ENCODE data around the gene CHURC1. TPM values are rescaled to one million over a fixed set of nuclear protein-coding genes. Genes with fewer than 3 reads are reported as not detected.

The CHURC1 gene
- total RNA-seq, 1 donor from 2014 or later, result 59.8 TPM

DNA sequence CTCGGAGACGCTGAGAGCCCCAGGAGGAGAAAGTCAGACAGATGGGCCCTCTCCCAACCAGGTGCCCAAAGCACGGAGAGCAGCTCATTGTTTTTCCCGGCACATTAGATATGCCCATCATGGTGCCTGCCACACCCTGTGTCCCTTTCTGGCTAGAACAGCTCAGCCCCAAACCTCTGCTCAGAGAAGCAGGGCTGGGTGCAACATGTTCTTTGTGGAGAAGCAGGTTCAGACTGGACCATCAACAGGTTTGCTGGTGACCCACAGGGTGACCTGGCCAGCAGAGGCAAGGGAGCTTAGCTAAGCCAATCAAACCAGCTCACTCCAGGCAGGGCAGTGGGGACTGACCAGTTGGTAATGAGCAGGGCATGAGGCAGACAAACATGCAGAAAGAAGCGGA lies 44.5 kb downstream of the CHURC1 start:
- Histone ChIP-seq H2AFZ (replicated peaks) (no peak overlapping the region), H3K36me3 (no peaks in the 10 kb centered on the region), H3F3A (ENCODE audit: low read depth) (no peaks in the 10 kb centered on the region), H3K9ac (no peak overlapping the region), H3K4me1 (peaks cover 10% of the 10 kb centered on the region), H3K4me3 (no peak overlapping the region), H3K9me3 (ENCODE audit: low read depth) (no peaks in the 10 kb centered on the region), H4K20me1 (ENCODE audit: low read depth) (peaks cover 7% of the 10 kb centered on the region), H3K79me2 (ENCODE audit: low read depth) (no peaks in the 10 kb centered on the region), H3K27me3 (no peaks in the 10 kb centered on the region), H3K4me2 (no peak overlapping the region), H3K27ac (no peak overlapping the region)
- TF ChIP-seq EZH2phosphoT487 (IDR thresholded peaks at IDR 0.05), result no peak
- peaks cover 2% of the 10 kb centered on the region for H3K36me3 Mint-ChIP-seq
- no peaks in the 10 kb centered on the region for H3K27me3 Mint-ChIP-seq (ENCODE audit: insufficient read depth, low read depth)
- H3K4me1 Mint-ChIP-seq, result no peaks in the 10 kb centered on the region
- no peak overlapping the region for H3K4me3 Mint-ChIP-seq
- H3K9me3 Mint-ChIP-seq, result no peaks in the 10 kb centered on the region
- no peak for DNase-seq (ENCODE audit: low spot score)
- H3K27ac Mint-ChIP-seq, result no peak overlapping the region

DNA sequence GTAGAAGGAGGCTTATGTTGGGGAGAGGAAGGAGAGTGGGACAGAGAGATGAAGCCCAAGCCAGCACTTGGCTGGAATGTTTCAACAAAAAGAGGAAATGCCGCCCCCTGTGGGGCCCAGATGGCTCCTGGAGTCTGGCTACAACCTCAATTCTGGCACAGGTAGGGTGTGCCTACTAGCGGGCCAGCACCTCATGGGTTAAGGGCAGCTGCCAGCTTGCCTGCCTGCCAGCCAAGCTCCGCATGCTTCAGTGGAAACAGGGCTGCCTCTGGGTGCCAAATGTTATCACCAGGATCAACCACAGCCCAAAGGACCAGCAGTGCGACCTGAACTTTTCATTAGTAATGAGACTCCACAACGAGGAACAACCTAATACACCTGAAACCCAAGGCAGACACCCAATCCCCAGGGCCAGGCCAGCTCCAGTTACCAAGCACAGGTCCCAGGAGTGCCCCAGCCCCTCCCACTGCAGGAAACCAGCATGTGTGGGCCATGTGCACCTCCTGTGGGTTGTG lies 46.6 kb downstream of the CHURC1 start:
- Histone ChIP-seq H3K27ac (no peak overlapping the region), H3K9me3 (ENCODE audit: low read depth) (no peaks in the 10 kb centered on the region), H3K79me2 (ENCODE audit: low read depth) (no peaks in the 10 kb centered on the region), H3K4me1 (peaks cover 10% of the 10 kb centered on the region), H3K4me3 (no peak overlapping the region), H4K20me1 (ENCODE audit: low read depth) (peaks cover 7% of the 10 kb centered on the region), H3K9ac (no peak overlapping the region), H3F3A (ENCODE audit: low read depth) (no peaks in the 10 kb centered on the region), H3K36me3 (no peaks in the 10 kb centered on the region), H3K27me3 (no peaks in the 10 kb centered on the region), H3K4me2 (no peak overlapping the region), H2AFZ (replicated peaks) (no peak overlapping the region)
- DNase-seq (ENCODE audit: low spot score), result peak; percentile 51
- H3K4me3 Mint-ChIP-seq, result no peak overlapping the region
- H3K9me3 Mint-ChIP-seq, result no peaks in the 10 kb centered on the region
- no peak overlapping the region for H3K27ac Mint-ChIP-seq
- H3K4me1 Mint-ChIP-seq, result no peaks in the 10 kb centered on the region
- no peaks in the 10 kb centered on the region for H3K36me3 Mint-ChIP-seq
- TF ChIP-seq, protein P1, sequence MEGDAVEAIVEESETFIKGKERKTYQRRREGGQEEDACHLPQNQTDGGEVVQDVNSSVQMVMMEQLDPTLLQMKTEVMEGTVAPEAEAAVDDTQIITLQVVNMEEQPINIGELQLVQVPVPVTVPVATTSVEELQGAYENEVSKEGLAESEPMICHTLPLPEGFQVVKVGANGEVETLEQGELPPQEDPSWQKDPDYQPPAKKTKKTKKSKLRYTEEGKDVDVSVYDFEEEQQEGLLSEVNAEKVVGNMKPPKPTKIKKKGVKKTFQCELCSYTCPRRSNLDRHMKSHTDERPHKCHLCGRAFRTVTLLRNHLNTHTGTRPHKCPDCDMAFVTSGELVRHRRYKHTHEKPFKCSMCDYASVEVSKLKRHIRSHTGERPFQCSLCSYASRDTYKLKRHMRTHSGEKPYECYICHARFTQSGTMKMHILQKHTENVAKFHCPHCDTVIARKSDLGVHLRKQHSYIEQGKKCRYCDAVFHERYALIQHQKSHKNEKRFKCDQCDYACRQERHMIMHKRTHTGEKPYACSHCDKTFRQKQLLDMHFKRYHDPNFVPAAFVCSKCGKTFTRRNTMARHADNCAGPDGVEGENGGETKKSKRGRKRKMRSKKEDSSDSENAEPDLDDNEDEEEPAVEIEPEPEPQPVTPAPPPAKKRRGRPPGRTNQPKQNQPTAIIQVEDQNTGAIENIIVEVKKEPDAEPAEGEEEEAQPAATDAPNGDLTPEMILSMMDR (IDR thresholded peaks at IDR 0.05), result peak; percentile 35
- TF ChIP-seq EZH2 (IDR thresholded peaks at IDR 0.05), result no peak
- no peaks in the 10 kb centered on the region for H3K27me3 Mint-ChIP-seq (ENCODE audit: insufficient read depth, low read depth)

DNA sequence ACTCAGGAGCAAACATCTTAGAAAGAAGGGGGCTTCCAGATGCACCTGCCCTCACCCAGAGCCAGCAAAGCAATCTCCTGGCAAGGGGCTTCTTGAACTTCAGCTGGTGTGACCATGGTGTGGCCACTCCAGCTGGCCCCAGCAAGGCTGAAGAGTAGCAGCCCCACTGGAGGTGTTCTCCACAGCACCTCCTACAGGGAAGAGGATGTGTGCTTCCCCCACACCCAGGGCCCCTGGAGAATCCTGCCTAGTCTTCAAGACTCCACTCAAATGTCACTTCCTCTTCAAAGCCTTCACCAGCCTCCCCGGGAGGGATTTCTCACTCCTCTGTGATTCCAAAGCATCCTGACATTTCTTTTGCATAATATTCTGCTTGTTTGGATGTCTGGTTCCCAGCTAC lies 49.4 kb downstream of the CHURC1 start:
- H3K27ac Mint-ChIP-seq, result no peak overlapping the region

More for the DNA sequence above, 49.4 kb downstream of the CHURC1 start:
- Mint-ChIP-seq H3K4me1 (peaks cover 2% of the 10 kb centered on the region), H3K4me3 (no peak overlapping the region), H3K27me3 (ENCODE audit: insufficient read depth, low read depth) (no peaks in the 10 kb centered on the region), H3K36me3 (no peaks in the 10 kb centered on the region), H3K9me3 (no peaks in the 10 kb centered on the region)
- no peak overlapping the region for H3K27ac ChIP-seq
- H3K4me3 ChIP-seq, result no peak overlapping the region
- H3K79me2 ChIP-seq (ENCODE audit: low read depth), result no peaks in the 10 kb centered on the region
- H3K9me3 ChIP-seq (ENCODE audit: low read depth), result no peaks in the 10 kb centered on the region
- no peak for DNase-seq (ENCODE audit: low spot score)
- TF ChIP-seq EZH2 (IDR thresholded peaks at IDR 0.05), result no peak
- no peak for TF ChIP-seq EZH2phosphoT487 (IDR thresholded peaks at IDR 0.05)
- TF ChIP-seq, protein P1 (IDR thresholded peaks at IDR 0.05), result no peak
- H3K36me3 ChIP-seq, result no peaks in the 10 kb centered on the region
- no peaks in the 10 kb centered on the region for H3F3A ChIP-seq (ENCODE audit: low read depth)
- no peak overlapping the region for H3K9ac ChIP-seq
- H3K27me3 ChIP-seq, result no peaks in the 10 kb centered on the region
- peaks cover 7% of the 10 kb centered on the region for H4K20me1 ChIP-seq (ENCODE audit: low read depth)
- H2AFZ ChIP-seq (replicated peaks), result no peak overlapping the region
- peaks cover 16% of the 10 kb centered on the region for H3K4me1 ChIP-seq
- H3K4me2 ChIP-seq, result no peak overlapping the region

All from neural progenitor cell (in vitro differentiated cells).